ENCODE results near the gene COL8A1.

The COL8A1 gene

GRCh38 chr3:99765042-99765942 lies 126.9 kb downstream of the COL8A1 start:
- no peak for DNase-seq

GRCh38 chr3:99767291-99767690 lies 128.9 kb downstream of the COL8A1 start:
- DNase-seq, result no peak

GRCh38 chr3:99768126-99768525 lies 129.7 kb downstream of the COL8A1 start:
- DNase-seq, result no peak

GRCh38 chr3:99768808-99769501 lies 130.6 kb downstream of the COL8A1 start:
- no peak for DNase-seq

- DNase-seq, result no peak
Measured at GRCh38 chr3:99772171-99772570, 133.8 kb downstream of the COL8A1 start.

GRCh38 chr3:99772671-99773070 lies 134.3 kb downstream of the COL8A1 start:
- no peak for DNase-seq

- DNase-seq, result no peak
Measured at GRCh38 chr3:99774467-99774866, 136.1 kb downstream of the COL8A1 start.

- DNase-seq, result no peak
Measured at GRCh38 chr3:99776516-99777209, 138.3 kb downstream of the COL8A1 start.

GRCh38 chr3:99777210-99777549 lies 138.8 kb downstream of the COL8A1 start:
- no peak for DNase-seq

- DNase-seq, result no peak
Measured at GRCh38 chr3:99777708-99778107, 139.3 kb downstream of the COL8A1 start.

- no peak for DNase-seq
Measured at GRCh38 chr3:99780749-99781148, 142.4 kb downstream of the COL8A1 start.

GRCh38 chr3:99781761-99782160 lies 143.4 kb downstream of the COL8A1 start:
- DNase-seq, result no peak

- no peak for DNase-seq
Measured at GRCh38 chr3:99783011-99783573, 144.7 kb downstream of the COL8A1 start.

GRCh38 chr3:99789011-99789721 lies 150.8 kb downstream of the COL8A1 start:
- DNase-seq, result no peak

GRCh38 chr3:99794485-99794884 lies 156.1 kb downstream of the COL8A1 start:
- DNase-seq, result no peak

- no peak for DNase-seq
Measured at GRCh38 chr3:99795573-99795972, 157.2 kb downstream of the COL8A1 start.

- DNase-seq, result no peak
Measured at GRCh38 chr3:99799422-99799821, 161.0 kb downstream of the COL8A1 start.

GRCh38 chr3:99803297-99803696 lies 164.9 kb downstream of the COL8A1 start:
- no peak for DNase-seq

GRCh38 chr3:99805160-99805559 lies 166.8 kb downstream of the COL8A1 start:
- no peak for DNase-seq

- DNase-seq, result no peak
Measured at GRCh38 chr3:99808163-99808794, 169.9 kb downstream of the COL8A1 start.

GRCh38 chr3:99809565-99809964 lies 171.2 kb downstream of the COL8A1 start:
- DNase-seq, result no peak

- no peak for DNase-seq
Measured at GRCh38 chr3:99810403-99810802, 172.0 kb downstream of the COL8A1 start.
